K562 (cell line): ENCODE measurements around the gene SHISAL2B. TPM values are rescaled to one million over a fixed set of nuclear protein-coding genes. Genes with fewer than 3 reads are reported as not detected.

Experiments
- ATAC-seq: fragments of 200-7000 bp; cut with Tn5 transposase; 3 replicates; pipeline ENCODE4 v1.9.1; 2020; ENCODE audit warnings: moderate library complexity
- BruUV-seq: library from RNA; stranded (reverse); fragments of 400-500 nt; replicated peaks from 2 replicates; lab custom pipeline; 2021; lab: Mats Ljungman, UMichigan
- CTCF ChIA-PET: fragments of 300-600 bp; formaldehyde crosslinking; extraction: SDS; loops from one replicate; lab custom pipeline; 2021; ENCODE audit warnings: low intra/inter-chr PET ratio; lab: Yijun Ruan, JAX
- POLR2A ChIA-PET: fragments of 300-600, 350-650 bp; sonication (Branson Sonifier 250); formaldehyde crosslinking; extraction: SDS; loops from one replicate; lab custom pipeline; 2021; ENCODE audit warnings: antibody characterized with exemption, inconsistent platforms; lab: Yijun Ruan, JAX
- DNase-seq, 4 experiments: peaks; one replicate each; pipeline versions ENCODE4 v3.0.0 to v3.0.0-alpha.2; 2011 to 2018; ENCODE audit warnings: low spot score in 3 of 4, mixed read lengths in 3 of 4; ENCODE audit errors: extremely low read depth in 1 of 4
- FAIRE-seq: peaks from 2 replicates; lab custom pipeline; 2011; peaks lifted over from hg19 to GRCh38; lab: Jason Lieb, UNC
- H2AFZ ChIP-seq: 2 replicates; pipeline ENCODE4 v1.6.0; 2011; ENCODE audit warnings: low read depth, low read length, control low read depth, inconsistent platforms
- H3K27ac ChIP-seq: fragments of 200-600 bp; 3 replicates; pipeline ENCODE4 v1.8.0; 2011; ENCODE audit warnings: low read depth, mild to moderate bottlenecking, control low read depth, inconsistent platforms, low read length, moderate library complexity, mixed read lengths; ENCODE audit errors: extremely low read depth
- H3K27me3 ChIP-seq, 2 experiments: fragments of 300-600 bp in 1 of 2; 2 replicates in 1 of 2; 3 replicates in 1 of 2; pipeline versions ENCODE4 v1.6.0 to v1.8.0; 2011; ENCODE audit warnings: inconsistent platforms in 2 of 2, low read length in 2 of 2, mild to moderate bottlenecking in 1 of 2, mixed read lengths in 1 of 2, moderate library complexity in 1 of 2; ENCODE audit not compliant: control insufficient read depth in 2 of 2, insufficient read depth in 2 of 2
- H3K36me3 ChIP-seq: fragments of 300-600 bp; 3 replicates; pipeline ENCODE4 v1.8.0; 2011; ENCODE audit warnings: mild to moderate bottlenecking, low read length, inconsistent platforms; ENCODE audit not compliant: control insufficient read depth, insufficient read depth
- H3K4me1 ChIP-seq, 2 experiments: fragments of 200-600 bp in 1 of 2; replicated peaks in 1 of 2; 2 replicates in 1 of 2; 3 replicates in 1 of 2; pipeline versions ENCODE4 v1.5.1 to v1.8.0; 2011; ENCODE audit warnings: inconsistent platforms in 2 of 2, low read length in 2 of 2, mild to moderate bottlenecking in 1 of 2, mixed read lengths in 1 of 2, moderate library complexity in 1 of 2; ENCODE audit not compliant: control insufficient read depth in 2 of 2, insufficient read depth in 2 of 2
- H3K4me2 ChIP-seq: 2 replicates; pipeline ENCODE4 v1.6.1; 2011; ENCODE audit warnings: low read length, control low read depth, inconsistent platforms, mixed read lengths; ENCODE audit not compliant: insufficient read depth
- H3K4me3 ChIP-seq: fragments of 200-600 bp; sonication (generic), shearing (Covaris generic); 2 replicates; pipeline ENCODE4 v1.5.1; 2016; ENCODE audit warnings: control low read depth, inconsistent platforms
- H3K79me2 ChIP-seq: fragments of 200-600 bp; 3 replicates; pipeline ENCODE4 v1.8.0; 2011; ENCODE audit warnings: low read length, inconsistent platforms; ENCODE audit not compliant: control insufficient read depth, insufficient read depth
- H3K9ac ChIP-seq, 2 experiments: 2 replicates each; pipeline versions ENCODE4 v1.6.0 to v1.6.1; 2011; ENCODE audit warnings: low read depth in 2 of 2, low read length in 2 of 2, control low read depth in 1 of 2, inconsistent platforms in 1 of 2, mild to moderate bottlenecking in 1 of 2, mixed read lengths in 1 of 2; ENCODE audit not compliant: insufficient read depth in 1 of 2
- H3K9me1 ChIP-seq: one replicate; pipeline ENCODE4 v1.6.0; 2011; ENCODE audit warnings: inconsistent platforms, mild to moderate bottlenecking, low read length, moderate library complexity; ENCODE audit not compliant: control insufficient read depth, insufficient read depth
- H3K9me3 ChIP-seq: replicated peaks from 2 replicates; pipeline ENCODE4 v1.5.1; 2011; ENCODE audit warnings: low read depth, low read length, inconsistent platforms; ENCODE audit not compliant: control insufficient read depth, insufficient read depth
- H4K20me1 ChIP-seq: replicated peaks from 2 replicates; pipeline ENCODE4 v1.6.1; 2011; ENCODE audit warnings: low read length, inconsistent platforms, mixed read lengths; ENCODE audit not compliant: control insufficient read depth, insufficient read depth
- ASH1L ChIP-seq: fragments of 450-650 bp; IDR thresholded peaks from 2 replicates; pipeline ENCODE4 v1.6.1; 2018; ENCODE audit warnings: borderline replicate concordance, mild to moderate bottlenecking, low read depth; ENCODE audit not compliant: partially characterized antibody
- NR3C1 ChIP-seq: sonication (generic); formaldehyde crosslinking; IDR thresholded peaks from 2 replicates; pipeline ENCODE4 v1.8.1; 2022; ENCODE audit warnings: missing genetic modification reagents
- ZNF140 ChIP-seq: fragments of 250-450 bp; sonication (Bioruptor Pico); IDR thresholded peaks from 2 replicates; pipeline ENCODE4 v1.8.0; 2021; ENCODE audit warnings: moderate library complexity, mild to moderate bottlenecking, inconsistent platforms
- ZNF263 ChIP-seq: sonication (generic); formaldehyde crosslinking; IDR thresholded peaks from 2 replicates; pipeline ENCODE4 v1.8.0; 2022; ENCODE audit warnings: mild to moderate bottlenecking, missing genetic modification reagents, borderline replicate concordance
- WGBS: fragments of 100-300 bp; shearing (Covaris generic); methylation state at CpG from one replicate; pipeline ENCODE4 v1.1.6; 2016; ENCODE audit warnings: low coverage, mixed read lengths; ENCODE audit not compliant: insufficient coverage; ENCODE audit errors: missing lambda C conversion rate; 5-methylcytosine and 5-hydroxymethylcytosine counted together
- in situ Hi-C: fragments of 300-500 bp; cut with MboI; formaldehyde crosslinking; loops from 4 replicates; pipeline ENCODE4 v1.15.0; 2018; ENCODE audit warnings: inconsistent platforms, mixed read lengths
- intact Hi-C: fragments of 100-400 bp; cut with micrococcal nuclease; formaldehyde crosslinking; loops from 2 replicates; pipeline ENCODE4 v1.14.2; 2022
- polyA plus RNA-seq, 8 experiments: library from polyadenylated mRNA; depleted of rRNA in 4 of 8; stranded (reverse) in 5 of 8; unstranded in 3 of 8; fragments of >200 nt; fragmentation: Nextera tagmentation in 2 of 8; fragmentation: Illumina TruSeq in 1 of 8; extraction: Ambion mirVana in 2 of 8; extraction: Trizol in 1 of 8; gene quantifications; 2 replicates each; pipeline versions ENCODE4 v1.2.1 to v1.2.3, GENCODE V29; 2011 to 2014; ENCODE audit warnings: inconsistent platforms in 1 of 8, missing spikeins in 1 of 8
- total RNA-seq, 7 experiments: library from RNA; depleted of rRNA in 6 of 7; stranded (reverse); fragments of >200 nt in 6 of 7; fragmentation: Illumina TruSeq in 2 of 7; extraction: Trizol in 2 of 7; gene quantifications; 2 replicates each; pipeline versions ENCODE4 v1.2.1 to v1.2.3, GENCODE V29; 2011 to 2021; ENCODE audit warnings: low replicate concordance in 1 of 7
- TF ChIP-seq, protein P1 (sequence below), 3 experiments: IDR thresholded peaks in 2 of 3; conservative IDR thresholded peaks in 1 of 3; 2 replicates each; pipeline ENCODE4 v1.5.1; 2011 to 2012; ENCODE audit warnings: low read length in 3 of 3, mild to moderate bottlenecking in 3 of 3, control low read depth in 2 of 3, improper control_type of control experiment in 1 of 3, inconsistent platforms in 1 of 3, low read depth in 1 of 3, mixed read lengths in 1 of 3, moderate library complexity in 1 of 3; ENCODE audit not compliant: insufficient read depth in 2 of 3

The SHISAL2B gene
- total and polyA plus RNA-seq, 9 of the 15 experiments (the other 6 are each of a cell fraction or from before 2014, with no cell fraction given), result not detected

DNA sequence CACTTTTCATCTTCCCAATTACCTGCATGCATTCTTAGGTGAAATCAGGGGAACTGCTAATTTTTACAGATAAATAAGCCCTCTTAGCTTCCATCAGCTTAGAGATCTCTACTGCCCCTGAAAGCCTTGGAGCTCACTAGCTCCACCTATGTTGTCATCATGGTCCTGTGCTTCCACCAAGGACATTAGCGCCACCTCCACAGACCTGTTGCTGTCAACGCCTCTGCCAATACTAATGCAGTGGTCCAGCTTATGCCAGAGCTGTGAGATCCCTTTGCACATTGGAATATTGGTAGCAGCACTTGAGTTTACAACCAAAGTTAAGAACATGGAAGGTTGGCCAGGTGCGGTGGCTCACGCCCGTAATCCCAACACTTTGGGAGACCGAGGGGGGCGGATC, 7.7 kb upstream of the SHISAL2B start:
- H3K4me1 ChIP-seq, result no peaks in the 10 kb centered on the region
- ChIA-PET CTCF (interaction anchor here (1.2 kb wide), 1 partner anchor 48 kb away, joined by 3 read pairs; no protein-coding TSS in a partner anchor), POLR2A (interaction anchor here (0.8 kb wide), 1 partner anchor 9 kb away, joined by 3 read pairs; no protein-coding TSS in a partner anchor)
- no peak overlapping the region for H2AFZ ChIP-seq
- H3K27me3 ChIP-seq, result peaks cover 0 to 4% of the 10 kb centered on the region in 2 experiments; a peak in 2 of 5 replicates
- intact Hi-C loops, result loop anchor here (5.0 kb wide), 2 partner anchors 45 to 85 kb away; partner anchors contain the start of genes CWC27 and SREK1IP1
- no peak overlapping the region for H3K4me3 ChIP-seq
- H3K9ac ChIP-seq, result no peak overlapping the region
- no peaks in the 10 kb centered on the region for H4K20me1 ChIP-seq
- DNase-seq, result peak in 3 of 4 experiments; percentile 13 to 30 (median 23)
- H3K9me1 ChIP-seq, result no peaks in the 10 kb centered on the region
- BruUV-seq, result no TSS peak
- no peaks in the 10 kb centered on the region for H3K9me3 ChIP-seq
- in situ Hi-C loops, result no loop called here
- H3K79me2 ChIP-seq, result no peaks in the 10 kb centered on the region
- peak; percentile 80 for ATAC-seq
- no peak overlapping the region for H3K27ac ChIP-seq
- FAIRE-seq, result no peak
- no peak for TF ChIP-seq ZNF140 (CRISPR knock-in tag)
- TF ChIP-seq, protein P1, sequence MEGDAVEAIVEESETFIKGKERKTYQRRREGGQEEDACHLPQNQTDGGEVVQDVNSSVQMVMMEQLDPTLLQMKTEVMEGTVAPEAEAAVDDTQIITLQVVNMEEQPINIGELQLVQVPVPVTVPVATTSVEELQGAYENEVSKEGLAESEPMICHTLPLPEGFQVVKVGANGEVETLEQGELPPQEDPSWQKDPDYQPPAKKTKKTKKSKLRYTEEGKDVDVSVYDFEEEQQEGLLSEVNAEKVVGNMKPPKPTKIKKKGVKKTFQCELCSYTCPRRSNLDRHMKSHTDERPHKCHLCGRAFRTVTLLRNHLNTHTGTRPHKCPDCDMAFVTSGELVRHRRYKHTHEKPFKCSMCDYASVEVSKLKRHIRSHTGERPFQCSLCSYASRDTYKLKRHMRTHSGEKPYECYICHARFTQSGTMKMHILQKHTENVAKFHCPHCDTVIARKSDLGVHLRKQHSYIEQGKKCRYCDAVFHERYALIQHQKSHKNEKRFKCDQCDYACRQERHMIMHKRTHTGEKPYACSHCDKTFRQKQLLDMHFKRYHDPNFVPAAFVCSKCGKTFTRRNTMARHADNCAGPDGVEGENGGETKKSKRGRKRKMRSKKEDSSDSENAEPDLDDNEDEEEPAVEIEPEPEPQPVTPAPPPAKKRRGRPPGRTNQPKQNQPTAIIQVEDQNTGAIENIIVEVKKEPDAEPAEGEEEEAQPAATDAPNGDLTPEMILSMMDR (IDR thresholded peaks at IDR 0.05 in 2 of 3, conservative IDR thresholded peaks at IDR 0.05 in 1 of 3; ENCODE audit: insufficient read depth in 2 of 3, low read depth in 1 of 3, low read length in 3 of 3), result peak; percentile 51 to 77 (median 54)
- no peak for TF ChIP-seq ZNF263 (CRISPR knock-in tag)
- no peak for TF ChIP-seq ASH1L
- TF ChIP-seq NR3C1, result no peak
- WGBS, result 56% methylated on average over 7 of the region's 7 CpGs
- H3K36me3 ChIP-seq, result no peaks in the 10 kb centered on the region
- no peak overlapping the region for H3K4me2 ChIP-seq
